B cell (primary cell): ENCODE data around the gene NIP7. TPM values are rescaled to one million over a fixed set of nuclear protein-coding genes. Genes with fewer than 3 reads are reported as not detected.
A peak's percentile ranks its signal among the peaks of the same experiment; 100 is the strongest.

Experiments
- ATAC-seq: fragments of 200-7000 bp; cut with Tn5 transposase; one replicate; pipeline ENCODE4 v1.10.0; 2021; ENCODE audit warnings: low read depth, mild to moderate bottlenecking, moderate number of reproducible peaks, moderate library complexity
- CTCF ChIA-PET: fragments of 350-600 bp; sonication (Branson Sonifier 250); formaldehyde crosslinking; loops from one replicate; lab custom pipeline; 2021; ENCODE audit warnings: antibody characterized with exemption, inconsistent platforms; lab: Charles Lee
- POLR2A ChIA-PET: fragments of 350-600 bp; sonication (Branson Sonifier 250); formaldehyde crosslinking; loops from one replicate; lab custom pipeline; 2021; ENCODE audit warnings: antibody characterized with exemption; lab: Charles Lee
- DNase-seq: peaks from one replicate; pipeline ENCODE4 v3.0.0; 2013
- H2AFZ ChIP-seq: 2 replicates; pipeline ENCODE4 v1.6.1; 2012; ENCODE audit warnings: mild to moderate bottlenecking, low read depth, low read length; ENCODE audit not compliant: insufficient read depth, poor library complexity, severe bottlenecking
- H3K27ac ChIP-seq, 2 donors: 1 replicate in 1 of 2; 2 replicates in 1 of 2; pipeline ENCODE4 v1.5.1; 2012 to 2013; ENCODE audit warnings: low read length in 2 of 2, mild to moderate bottlenecking in 2 of 2, moderate library complexity in 1 of 2
- H3K27me3 ChIP-seq, 4 experiments: fragments of 200-600 bp in 1 of 4; sonication (generic) in 1 of 4; replicated peaks in 1 of 4; 1 replicate in 2 of 4; 2 replicates in 2 of 4; pipeline versions ENCODE4 v1.6.1 to v1.7.0; 2013 to 2016; ENCODE audit warnings: low read length in 3 of 4, mild to moderate bottlenecking in 2 of 4, mixed read lengths in 1 of 4, moderate library complexity in 1 of 4; ENCODE audit not compliant: insufficient read depth in 4 of 4, control insufficient read depth in 3 of 4; ENCODE audit errors: control extremely low read depth in 1 of 4
- H3K36me3 ChIP-seq, 2 experiments: replicated peaks in 1 of 2; 1 replicate in 1 of 2; 2 replicates in 1 of 2; pipeline versions ENCODE4 v1.6.1 to v1.7.1; 2013; ENCODE audit warnings: low read length in 1 of 2; ENCODE audit not compliant: insufficient read depth in 2 of 2, control insufficient read depth in 1 of 2; ENCODE audit errors: control extremely low read depth in 1 of 2, extremely low read depth in 1 of 2
- H3K4me1 ChIP-seq, 2 donors: fragments of 200-600 bp in 1 of 2; sonication (generic) in 1 of 2; 1 replicate in 1 of 2; 2 replicates in 1 of 2; pipeline versions ENCODE4 v1.5.1 to v1.6.1; 2013 to 2017; ENCODE audit warnings: low read length in 2 of 2; ENCODE audit not compliant: control insufficient read depth in 2 of 2, insufficient read depth in 2 of 2
- H3K4me2 ChIP-seq: replicated peaks from 2 replicates; pipeline ENCODE3; 2012; ENCODE audit warnings: mild to moderate bottlenecking, low read depth, low read length; ENCODE audit not compliant: poor library complexity, severe bottlenecking
- H3K4me3 ChIP-seq, 5 experiments: fragments of 200-600 bp in 1 of 5; sonication (generic) in 1 of 5; 1 replicate in 3 of 5; 2 replicates in 2 of 5; pipeline versions ENCODE4 v1.5.1 to v1.7.0; 2011 to 2016; ENCODE audit warnings: low read length in 4 of 5, mild to moderate bottlenecking in 4 of 5, low read depth in 2 of 5, control low read depth in 1 of 5, moderate library complexity in 1 of 5; ENCODE audit not compliant: insufficient read depth in 1 of 5; ENCODE audit errors: control extremely low read depth in 1 of 5, extremely low read depth in 1 of 5
- H3K79me2 ChIP-seq: fragments of 200-600 bp; sonication (generic); one replicate; pipeline ENCODE4 v1.6.0; 2016; ENCODE audit warnings: low read length; ENCODE audit not compliant: control insufficient read depth, insufficient read depth
- H3K9ac ChIP-seq: fragments of 200-600 bp; sonication (generic); 2 replicates; pipeline ENCODE4 v1.6.1; 2017; ENCODE audit warnings: mild to moderate bottlenecking, low read length, moderate library complexity
- H3K9me3 ChIP-seq, 3 donors: one replicate each; pipeline versions ENCODE4 v1.6.1 to v1.7.1; 2013; ENCODE audit warnings: low read length in 2 of 3; ENCODE audit not compliant: control insufficient read depth in 2 of 3, insufficient read depth in 1 of 3; ENCODE audit errors: control extremely low read depth in 1 of 3
- H4K20me1 ChIP-seq: 2 replicates; pipeline ENCODE4 v1.6.0; 2012; ENCODE audit warnings: mild to moderate bottlenecking, low read length; ENCODE audit not compliant: insufficient read depth, control insufficient read depth, poor library complexity, severe bottlenecking
- H3K27ac Mint-ChIP-seq: one replicate; pipeline ENCODE4 v1.8.0; 2021; ENCODE audit warnings: mixed read lengths
- H3K27me3 Mint-ChIP-seq: one replicate; pipeline ENCODE4 v1.8.0; 2021; ENCODE audit warnings: mixed read lengths
- H3K4me1 Mint-ChIP-seq: one replicate; pipeline ENCODE4 v1.8.0; 2021; ENCODE audit warnings: mixed read lengths
- H3K4me3 Mint-ChIP-seq: one replicate; pipeline ENCODE4 v1.8.0; 2021; ENCODE audit warnings: mixed read lengths
- H3K9me3 Mint-ChIP-seq: one replicate; pipeline ENCODE4 v1.8.0; 2022; ENCODE audit warnings: mixed read lengths; ENCODE audit not compliant: insufficient read depth
- EZH2 ChIP-seq: IDR thresholded peaks from 2 replicates; pipeline ENCODE4 v1.6.1; 2012; ENCODE audit warnings: borderline replicate concordance, low read depth, mild to moderate bottlenecking, moderate library complexity, low read length; ENCODE audit not compliant: insufficient read depth, poor library complexity, severe bottlenecking
- WGBS: methylation state at CpG from one replicate; pipeline ENCODE4 v1.1.5; 2013; ENCODE audit warnings: missing lambda C conversion rate; ENCODE audit not compliant: insufficient coverage; 5-methylcytosine and 5-hydroxymethylcytosine counted together
- intact Hi-C: fragments of 100-400 bp; cut with micrococcal nuclease; formaldehyde crosslinking; loops from one replicate; pipeline ENCODE4 v1.10.0; 2022
- polyA plus RNA-seq: library from polyadenylated mRNA; depleted of rRNA; stranded (reverse); fragments of >200 nt; gene quantifications from 2 replicates; pipeline ENCODE4 v1.2.3, GENCODE V29; 2012
- total RNA-seq, 2 donors: library from RNA; stranded (reverse); fragments of 120-200 nt in 1 of 2; gene quantifications; 1 replicate in 1 of 2; 2 replicates in 1 of 2; pipeline versions ENCODE4 v1.2.3 to v1.2.4, GENCODE V29; 2013 to 2022
- TF ChIP-seq, protein P1 (sequence below): fragments of 200-600 bp; IDR thresholded peaks from one replicate; pipeline ENCODE4 v1.8.0; 2022; ENCODE audit warnings: antibody characterized with exemption, mild to moderate bottlenecking

NIP7 gene
- total and polyA plus RNA-seq, 2 donors (not counting 1 experiment from before 2014, with no cell fraction given) = 4.4 to 20.2 TPM

GRCh38 chr16:69345923-69346322, 6.4 kb downstream of the NIP7 start:
- ATAC-seq (peak; percentile 24), DNase-seq (no peak)
- intact Hi-C loops = no loop called here
- Histone ChIP-seq H3K36me3 (peaks cover 0 to 20% of the 10 kb centered on the region in 2 experiments), H3K4me1 (peaks cover 0 to under 1% of the 10 kb centered on the region in 2 donors), H3K4me2 (no peak overlapping the region), H3K27me3 (no peaks in the 10 kb centered on the region), H3K79me2 (peaks cover 4% of the 10 kb centered on the region), H3K9ac (no peak overlapping the region), H3K27ac (no peak overlapping the region), H3K4me3 (no peak overlapping the region), H2AFZ (no peak overlapping the region), H4K20me1 (no peaks in the 10 kb centered on the region), H3K9me3 (no peaks in the 10 kb centered on the region)
- TF ChIP-seq, protein P1, sequence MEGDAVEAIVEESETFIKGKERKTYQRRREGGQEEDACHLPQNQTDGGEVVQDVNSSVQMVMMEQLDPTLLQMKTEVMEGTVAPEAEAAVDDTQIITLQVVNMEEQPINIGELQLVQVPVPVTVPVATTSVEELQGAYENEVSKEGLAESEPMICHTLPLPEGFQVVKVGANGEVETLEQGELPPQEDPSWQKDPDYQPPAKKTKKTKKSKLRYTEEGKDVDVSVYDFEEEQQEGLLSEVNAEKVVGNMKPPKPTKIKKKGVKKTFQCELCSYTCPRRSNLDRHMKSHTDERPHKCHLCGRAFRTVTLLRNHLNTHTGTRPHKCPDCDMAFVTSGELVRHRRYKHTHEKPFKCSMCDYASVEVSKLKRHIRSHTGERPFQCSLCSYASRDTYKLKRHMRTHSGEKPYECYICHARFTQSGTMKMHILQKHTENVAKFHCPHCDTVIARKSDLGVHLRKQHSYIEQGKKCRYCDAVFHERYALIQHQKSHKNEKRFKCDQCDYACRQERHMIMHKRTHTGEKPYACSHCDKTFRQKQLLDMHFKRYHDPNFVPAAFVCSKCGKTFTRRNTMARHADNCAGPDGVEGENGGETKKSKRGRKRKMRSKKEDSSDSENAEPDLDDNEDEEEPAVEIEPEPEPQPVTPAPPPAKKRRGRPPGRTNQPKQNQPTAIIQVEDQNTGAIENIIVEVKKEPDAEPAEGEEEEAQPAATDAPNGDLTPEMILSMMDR = no peak
- TF ChIP-seq EZH2 = no peak
- Mint-ChIP-seq H3K9me3 (no peaks in the 10 kb centered on the region), H3K27me3 (no peaks in the 10 kb centered on the region), H3K27ac (peak overlapping the region; percentile 53), H3K4me3 (no peak overlapping the region), H3K4me1 (peaks cover 14% of the 10 kb centered on the region)
- no CpG with 5 or more reads among the region's 4 CpGs for WGBS
- CTCF ChIA-PET = no interaction called here
- POLR2A ChIA-PET = no interaction called here

- H4K20me1 ChIP-seq = no peaks in the 10 kb centered on the region
- no peaks in the 10 kb centered on the region for H3K27me3 ChIP-seq
- H3K36me3 ChIP-seq = peaks cover 0 to 14% of the 10 kb centered on the region in 2 experiments
- no peak overlapping the region for H3K9ac ChIP-seq
- no peak overlapping the region for H2AFZ ChIP-seq
- H3K4me2 ChIP-seq = no peak overlapping the region
- no peak overlapping the region for H3K27ac ChIP-seq
- no peak overlapping the region for H3K4me3 ChIP-seq
- H3K79me2 ChIP-seq = no peaks in the 10 kb centered on the region
- ATAC-seq (no peak), DNase-seq (no peak)
- peaks cover 10% of the 10 kb centered on the region for H3K4me1 Mint-ChIP-seq
- TF ChIP-seq EZH2 = no peak
- TF ChIP-seq, protein P1 = no peak
- H3K4me3 Mint-ChIP-seq = no peak overlapping the region
- WGBS = 81% methylated on average over 3 of the region's 6 CpGs
- H3K9me3 ChIP-seq = no peaks in the 10 kb centered on the region
- H3K4me1 ChIP-seq = no peaks in the 10 kb centered on the region
- CTCF ChIA-PET = no interaction called here
- intact Hi-C loops = no loop called here
- H3K27ac Mint-ChIP-seq = no peak overlapping the region
- POLR2A ChIA-PET = no interaction called here
- H3K27me3 Mint-ChIP-seq = no peaks in the 10 kb centered on the region
- H3K9me3 Mint-ChIP-seq = no peaks in the 10 kb centered on the region
Measured at GRCh38 chr16:69346683-69347082, 7.1 kb downstream of the NIP7 start.
